Stimulated activated CD8-positive, alpha-beta memory T cell treated with anti-CD3 and anti-CD28 coated beads, Interleukin-15, amount 100 ng/mL, for 24 hours (primary cell): ENCODE results near the gene SLC36A3.
"Not testable (repeated sequence)": the region's sequence is repeated elsewhere in the genome, so short reads cannot be mapped to it uniquely, and the experiment has no call there.

Source experiments
- DNase-seq: peaks from one replicate; pipeline ENCODE4 v3.0.0-alpha.2; 2020; ENCODE audit warnings: low read depth

SLC36A3 gene

DNA sequence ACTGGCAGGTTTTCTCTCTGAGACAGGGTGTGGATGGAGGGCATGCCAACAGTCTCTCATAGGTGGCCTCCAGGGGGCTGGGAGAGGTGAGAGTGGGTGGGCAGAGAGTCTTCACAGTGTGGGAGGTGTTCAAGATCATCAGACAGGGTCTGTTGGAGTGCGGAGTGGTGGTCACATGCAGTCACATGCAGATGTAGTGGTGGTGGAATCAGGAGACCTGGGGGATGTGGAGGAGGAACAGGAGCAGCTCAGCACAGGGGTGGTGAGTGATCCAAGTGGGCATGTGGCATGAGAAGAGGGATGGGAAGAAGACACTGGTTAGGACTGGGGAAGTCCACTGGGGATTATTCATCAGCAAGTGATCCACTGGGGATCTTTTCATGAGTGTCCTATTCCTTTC is 44.8 kb downstream of the SLC36A3 start:
- DNase-seq: no peak

- DNase-seq: no peak
These were observed 45.4 kb downstream of the SLC36A3 start for GRCh38 chr5:151258201-151258611.

GRCh38 chr5:151257731-151258181 is 45.8 kb downstream of the SLC36A3 start:
- no peak for DNase-seq

DNA sequence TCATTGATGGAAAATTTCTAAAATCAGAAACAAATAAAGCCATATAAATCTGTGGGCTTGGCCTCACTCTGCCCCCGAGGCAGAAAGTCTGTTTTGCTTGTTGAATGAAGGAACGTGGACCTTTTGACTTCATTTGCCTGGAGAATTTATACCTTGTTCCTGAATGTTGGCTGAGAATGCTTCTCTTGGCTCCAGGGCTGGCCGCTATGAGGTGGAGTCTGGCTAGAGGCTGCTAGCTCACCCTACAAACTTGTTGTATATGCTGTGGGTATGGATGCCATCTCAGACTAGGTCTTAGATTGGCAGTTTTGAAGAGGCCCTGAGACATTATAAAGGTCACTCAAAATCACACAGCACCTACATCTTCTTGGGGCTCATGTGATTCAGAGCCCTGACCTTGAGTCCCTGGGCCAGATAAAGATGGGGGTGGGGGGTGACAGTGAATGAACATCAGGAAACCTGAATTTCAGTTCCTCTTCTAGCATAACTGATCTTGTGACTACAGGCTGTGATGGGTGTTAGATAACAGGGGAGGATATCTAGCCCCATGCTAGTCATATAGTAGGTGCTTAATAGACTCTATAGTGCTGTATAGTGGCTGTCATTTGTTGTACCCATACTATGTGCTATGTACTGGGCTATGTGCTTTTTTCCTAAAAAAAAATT is 47.8 kb downstream of the SLC36A3 start:
- no peak for DNase-seq

DNA sequence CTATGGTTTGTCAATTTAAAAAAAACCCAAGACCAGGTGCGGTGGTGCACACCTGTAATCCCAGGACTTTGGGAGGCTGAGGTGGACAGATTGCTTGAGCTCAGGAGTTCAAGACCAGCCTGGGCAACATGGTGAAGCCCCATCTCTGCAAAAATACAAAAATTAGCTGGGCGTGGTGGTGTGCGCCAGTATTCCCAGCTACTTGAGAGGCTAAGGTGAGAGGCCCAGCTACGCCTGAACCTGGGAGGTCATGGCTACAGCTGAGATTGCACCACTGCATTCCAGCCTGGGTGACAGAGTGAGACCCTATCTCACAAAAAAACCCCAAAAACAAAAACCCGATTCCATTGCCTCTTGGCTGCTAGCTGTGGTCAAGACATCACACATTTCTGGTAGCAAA is 48.6 kb downstream of the SLC36A3 start:
- not testable (repeated sequence) for DNase-seq

GRCh38 chr5:151254556-151254955 is 49.0 kb downstream of the SLC36A3 start:
- DNase-seq: no peak

DNA sequence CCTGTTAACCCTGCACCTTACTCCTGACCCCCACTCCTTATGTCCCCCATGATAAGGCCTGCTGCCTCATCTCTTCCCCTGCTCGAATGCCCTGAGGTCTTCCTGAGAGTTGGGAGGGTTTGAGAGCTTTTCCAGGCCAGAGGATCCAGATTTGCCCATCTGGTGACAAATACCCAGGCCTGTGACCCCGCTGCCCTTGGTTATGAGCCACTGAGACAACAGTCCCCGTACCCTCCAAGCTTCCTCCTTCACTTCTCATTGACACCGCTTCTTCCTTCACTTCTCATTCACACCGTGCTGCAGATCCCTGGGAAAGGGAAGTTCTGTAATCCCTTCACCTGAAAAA is 50.0 kb downstream of the SLC36A3 start:
- no peak for DNase-seq

GRCh38 chr5:151252762-151253604 is 50.6 kb downstream of the SLC36A3 start, which contains the start of gene GM2A:
Gene GM2A, plus strand, starts transcription at chr5:151253185. Its CDS starts 32 bp downstream, at chr5:151253217.
- peak; percentile 96 for DNase-seq

DNA sequence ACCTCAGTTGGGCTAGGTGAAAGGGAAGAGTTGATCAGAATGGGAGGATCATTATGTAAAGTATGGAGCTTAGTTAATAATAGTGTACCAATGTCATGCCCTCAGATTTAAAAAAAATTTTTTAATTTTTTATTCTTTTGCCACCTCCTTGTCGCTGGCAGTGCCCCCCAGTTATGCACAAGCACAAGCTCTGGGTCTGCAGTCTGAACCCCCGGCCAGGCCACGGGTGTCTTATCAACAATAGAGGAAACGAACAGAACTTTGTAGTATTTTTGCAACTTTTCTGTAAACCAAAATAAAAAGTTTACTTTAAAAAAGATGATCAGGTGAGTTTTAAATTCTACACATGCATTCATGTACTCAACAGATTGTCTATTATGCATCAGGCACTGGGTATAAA is 51.9 kb downstream of the SLC36A3 start:
- DNase-seq: no peak

DNA sequence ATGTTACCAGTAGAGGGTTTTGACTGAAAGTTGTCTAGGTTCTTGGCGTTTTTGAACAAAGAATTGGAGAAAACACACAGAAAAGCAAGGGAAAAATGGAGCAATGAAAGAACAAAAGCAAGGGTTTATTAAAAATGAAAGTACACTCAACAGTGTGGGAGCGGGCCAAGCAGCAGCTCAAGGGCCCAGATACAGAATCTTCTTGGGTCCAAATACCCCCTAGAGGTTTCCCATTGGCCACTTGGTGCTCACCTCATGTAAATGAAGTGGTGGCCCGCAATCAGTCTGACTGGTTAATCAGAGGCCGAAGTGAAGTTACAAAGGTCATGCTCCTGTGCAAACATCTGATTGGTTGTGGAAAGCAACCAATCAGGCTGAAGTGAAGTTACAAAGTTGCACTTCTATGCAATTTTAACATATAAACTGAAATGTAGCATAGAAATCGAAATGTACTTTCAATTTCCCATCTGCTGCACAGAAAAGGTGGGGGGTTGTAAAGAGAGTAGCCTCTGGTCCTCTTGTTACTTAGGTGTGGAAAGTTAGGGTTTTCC is 52.5 kb downstream of the SLC36A3 start:
- DNase-seq: no peak

- no peak for DNase-seq
These were observed 53.1 kb downstream of the SLC36A3 start for GRCh38 chr5:151250346-151251000.

DNA sequence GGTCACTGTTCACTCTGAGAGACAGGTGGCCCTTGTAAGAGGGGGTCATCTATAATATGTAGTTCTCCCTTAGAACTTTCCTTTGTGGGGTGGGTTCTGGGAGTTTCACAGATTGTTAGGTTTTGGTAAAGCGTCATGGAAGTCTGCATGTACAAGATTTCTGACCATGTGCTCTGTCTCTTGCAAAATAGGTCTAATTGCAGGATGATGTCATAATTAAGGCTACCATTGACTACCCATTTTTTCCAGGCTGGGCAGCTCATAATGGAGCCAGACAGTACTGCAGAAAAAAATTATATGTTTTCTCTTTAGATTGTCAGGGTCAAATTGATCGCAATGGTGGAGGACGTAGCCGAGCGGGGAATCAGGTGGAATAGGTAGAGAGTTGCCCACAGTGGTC is 54.3 kb downstream of the SLC36A3 start:
- DNase-seq: no peak

GRCh38 chr5:151248651-151249050 is 54.9 kb downstream of the SLC36A3 start:
- DNase-seq: no peak

DNA sequence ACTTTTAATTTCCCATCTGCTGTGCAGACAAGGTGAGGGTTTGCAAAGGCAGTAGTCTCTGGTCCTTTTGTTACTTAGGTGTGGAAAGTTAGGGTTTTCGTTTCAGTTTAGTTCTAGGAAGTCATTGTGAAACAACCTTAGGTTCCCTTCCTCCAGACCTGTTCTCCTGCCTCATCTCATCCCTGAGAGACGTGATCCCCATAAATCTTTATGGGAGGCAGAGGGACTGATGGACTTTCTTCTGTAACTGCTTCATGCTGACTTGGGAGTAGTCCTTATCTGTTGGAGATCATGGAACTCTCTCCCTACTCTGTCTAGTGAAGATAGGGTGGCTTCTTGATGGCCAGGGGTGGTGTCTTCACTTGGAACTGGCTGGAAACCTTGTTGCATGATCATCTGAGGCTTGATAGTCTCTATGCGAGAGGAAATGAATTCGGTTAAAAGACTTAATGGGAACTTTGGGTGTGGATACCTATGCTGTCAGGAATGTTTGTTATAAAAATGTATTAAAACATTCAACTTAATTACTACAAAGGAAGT is 57.8 kb downstream of the SLC36A3 start:
- no peak for DNase-seq

- DNase-seq: no peak
These were observed 59.4 kb downstream of the SLC36A3 start for GRCh38 chr5:151244206-151244605.

- DNase-seq: no peak
These were observed 60.0 kb downstream of the SLC36A3 start for GRCh38 chr5:151243564-151243963.

DNA sequence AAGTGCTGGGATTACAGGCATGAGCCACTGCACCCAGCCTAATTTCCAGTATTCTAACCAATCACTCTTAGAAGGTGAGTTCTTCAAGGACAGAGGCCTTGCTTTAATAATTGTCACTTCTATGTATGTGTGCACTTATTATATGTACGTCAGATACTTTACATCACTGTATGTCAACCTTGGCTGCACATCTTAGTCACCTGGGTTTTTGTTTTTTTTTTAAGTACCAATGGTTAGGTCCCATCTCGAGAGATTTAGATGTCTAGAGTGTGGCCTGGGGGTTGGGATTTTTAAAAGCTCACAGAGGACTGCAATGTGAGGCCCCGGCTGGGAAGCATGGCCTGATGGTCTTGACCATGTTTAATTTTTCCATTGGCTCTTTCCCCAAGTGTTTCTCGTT is 60.4 kb downstream of the SLC36A3 start:
- DNase-seq: no peak

DNA sequence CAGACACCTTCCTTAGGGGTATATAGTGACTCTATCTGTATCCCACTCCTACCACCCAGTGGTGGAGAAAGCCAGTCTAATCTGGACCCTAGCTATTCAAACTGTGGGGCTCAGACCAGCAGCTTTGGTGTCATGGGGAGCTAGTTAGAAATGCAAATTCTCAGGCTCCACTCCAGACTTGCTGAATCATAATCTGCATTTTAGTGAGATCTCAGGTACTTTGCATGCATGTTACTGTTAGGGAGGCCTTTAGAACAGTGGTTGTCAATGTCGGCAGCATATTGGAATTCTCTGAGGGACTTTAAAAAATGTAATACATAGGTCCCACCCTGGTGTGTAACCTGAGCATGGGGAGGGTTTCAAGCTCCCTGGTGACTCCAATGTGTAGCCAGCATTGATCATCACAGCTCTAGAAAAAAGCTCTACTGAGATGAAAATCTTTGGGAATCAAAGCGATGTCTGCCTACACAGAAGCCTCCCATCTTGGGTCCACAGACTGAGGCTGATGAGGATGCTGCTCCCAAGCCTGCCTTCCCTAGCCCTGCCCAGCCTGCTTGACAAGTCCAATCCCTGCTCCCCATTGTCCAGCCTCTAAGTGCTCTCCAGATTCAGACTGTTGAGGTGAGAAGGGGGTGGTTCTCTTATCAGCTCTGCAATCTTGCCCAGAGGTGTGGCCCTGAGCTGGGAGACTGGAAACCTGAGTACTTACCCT is 62.5 kb downstream of the SLC36A3 start:
- DNase-seq: no peak

DNA sequence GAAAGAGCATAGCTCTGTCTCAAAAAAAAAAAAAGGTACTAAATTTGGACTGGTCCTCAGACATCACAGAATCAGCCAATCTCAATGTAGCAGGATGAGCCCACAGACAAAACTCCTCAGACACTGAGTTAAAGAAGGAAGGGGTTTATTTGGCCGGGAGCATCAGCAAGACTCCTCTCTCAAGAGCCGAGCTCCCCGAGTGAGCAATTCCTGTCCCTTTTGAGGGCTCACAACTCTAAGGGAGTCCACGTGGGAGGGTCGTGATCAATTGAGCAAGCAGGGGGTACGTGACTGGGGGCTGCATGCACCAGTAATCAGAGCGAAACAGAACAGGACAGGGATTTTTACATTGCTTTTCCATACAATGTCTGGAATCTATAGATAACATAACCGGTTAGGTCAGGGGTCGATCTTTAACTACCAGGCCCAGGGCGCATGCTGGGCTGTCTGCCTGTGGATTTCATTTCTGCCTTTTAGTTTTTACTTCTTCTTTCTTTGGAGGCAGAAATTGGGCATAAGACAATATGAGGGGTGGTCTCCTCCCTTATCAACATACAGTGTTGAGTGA is 63.2 kb downstream of the SLC36A3 start:
- not testable (repeated sequence) for DNase-seq

DNA sequence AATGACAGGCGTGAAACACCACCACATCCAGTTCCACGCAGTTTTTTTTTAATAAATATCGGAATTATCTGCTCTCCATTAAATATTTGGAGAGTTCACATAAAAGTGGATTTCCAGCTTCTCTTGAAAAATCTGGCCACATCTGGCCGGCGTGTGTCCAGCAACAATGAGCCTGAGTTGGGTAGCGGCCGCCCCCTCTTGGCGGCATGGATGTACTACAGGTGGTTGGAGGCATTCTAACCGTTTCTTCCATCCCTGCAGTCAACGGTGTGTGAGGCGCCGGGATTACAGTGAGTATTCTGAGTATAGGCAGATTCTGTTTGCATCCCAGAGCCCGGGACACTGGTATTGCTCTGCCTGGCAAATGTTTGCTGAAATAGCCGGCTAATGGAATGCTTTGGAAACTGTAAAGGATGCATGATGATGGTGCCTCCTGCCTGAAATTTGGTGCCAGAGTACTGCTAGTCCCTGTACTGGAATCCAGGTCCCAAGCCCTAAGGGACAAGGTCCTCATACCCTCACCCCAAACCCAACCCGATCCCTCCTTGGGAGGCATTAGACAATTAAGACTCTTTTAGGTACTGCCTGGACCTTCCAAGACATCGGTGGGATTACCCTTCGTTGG is 64.2 kb downstream of the SLC36A3 start:
- DNase-seq: no peak

GRCh38 chr5:151238303-151238741 is 65.2 kb downstream of the SLC36A3 start:
- DNase-seq: no peak
